Neuronal stem cell (in vitro differentiated cells): Measurements from ENCODE around the gene HOXC11.

ENCODE experiments used
- DNase-seq: peaks from one replicate; pipeline ENCODE4 v3.0.0-alpha.2; 2013; ENCODE audit warnings: low spot score
- H2AFZ ChIP-seq: one replicate; pipeline ENCODE4 v1.6.1; 2013; ENCODE audit warnings: mild to moderate bottlenecking, low read length, inconsistent platforms
- H2AK5ac ChIP-seq: 2 replicates; pipeline ENCODE4 v1.6.1; 2013; ENCODE audit warnings: low read depth, mild to moderate bottlenecking, inconsistent platforms, low read length, moderate library complexity, mixed read lengths
- H2BK120ac ChIP-seq: 2 replicates; pipeline ENCODE4 v1.6.1; 2013; ENCODE audit warnings: low read depth, mild to moderate bottlenecking, inconsistent platforms, low read length, moderate library complexity, mixed read lengths
- H2BK12ac ChIP-seq: one replicate; pipeline ENCODE4 v1.6.1; 2013; ENCODE audit warnings: low read length, inconsistent platforms
- H2BK15ac ChIP-seq: 2 replicates; pipeline ENCODE4 v1.6.1; 2013; ENCODE audit warnings: mild to moderate bottlenecking, low read length, inconsistent platforms, mixed read lengths
- H2BK5ac ChIP-seq: one replicate; pipeline ENCODE4 v1.6.1; 2013; ENCODE audit warnings: inconsistent platforms, mild to moderate bottlenecking, low read length, moderate library complexity
- H3K14ac ChIP-seq: one replicate; pipeline ENCODE4 v1.6.1; 2013; ENCODE audit warnings: low read length, inconsistent platforms
- H3K18ac ChIP-seq: 2 replicates; pipeline ENCODE4 v1.6.1; 2013; ENCODE audit warnings: low read length, inconsistent platforms
- H3K23ac ChIP-seq: 2 replicates; pipeline ENCODE4 v1.6.1; 2013; ENCODE audit warnings: low read depth, mild to moderate bottlenecking, mixed read lengths, low read length, inconsistent platforms; ENCODE audit not compliant: poor library complexity
- H3K27ac ChIP-seq: replicated peaks from 3 replicates; pipeline ENCODE4 v1.5.1; 2013; ENCODE audit warnings: low read length, inconsistent platforms
- H3K27me3 ChIP-seq, 3 experiments: 2 replicates each; pipeline ENCODE4 v1.6.1; 2013; ENCODE audit warnings: low read length in 3 of 3, mild to moderate bottlenecking in 2 of 3, inconsistent platforms in 1 of 3, low read depth in 1 of 3, mixed read lengths in 1 of 3, moderate library complexity in 1 of 3; ENCODE audit not compliant: control insufficient read depth in 3 of 3, insufficient read depth in 3 of 3
- H3K36me3 ChIP-seq, 2 donors: replicated peaks in 1 of 2; 2 replicates each; pipeline ENCODE4 v1.6.1; 2013; ENCODE audit warnings: low read length in 2 of 2; ENCODE audit not compliant: control insufficient read depth in 2 of 2, insufficient read depth in 2 of 2
- H3K4ac ChIP-seq: 2 replicates; pipeline ENCODE4 v1.6.1; 2013; ENCODE audit warnings: inconsistent platforms, mild to moderate bottlenecking, low read length, moderate library complexity
- H3K4me1 ChIP-seq, 2 donors: 1 replicate in 1 of 2; 2 replicates in 1 of 2; pipeline ENCODE4 v1.6.1; 2013; ENCODE audit warnings: low read length in 2 of 2, low read depth in 1 of 2; ENCODE audit not compliant: control insufficient read depth in 2 of 2, insufficient read depth in 1 of 2
- H3K4me2 ChIP-seq: one replicate; pipeline ENCODE4 v1.6.1; 2013; ENCODE audit warnings: mild to moderate bottlenecking, low read length, inconsistent platforms; ENCODE audit not compliant: insufficient read depth, poor library complexity, severe bottlenecking
- H3K4me3 ChIP-seq, 2 donors: 2 replicates each; pipeline ENCODE4 v1.5.1; 2013; ENCODE audit warnings: low read length in 2 of 2, mild to moderate bottlenecking in 2 of 2, inconsistent platforms in 1 of 2, moderate library complexity in 1 of 2
- H3K79me1 ChIP-seq: one replicate; pipeline ENCODE4 v1.6.1; 2013; ENCODE audit warnings: low read depth, mild to moderate bottlenecking, inconsistent platforms, low read length, moderate library complexity
- H3K9ac ChIP-seq: one replicate; pipeline ENCODE4 v1.6.1; 2013; ENCODE audit warnings: mild to moderate bottlenecking, low read depth, low read length, inconsistent platforms; ENCODE audit not compliant: poor library complexity
- H3K9me3 ChIP-seq, 2 donors: replicated peaks in 1 of 2; 2 replicates each; pipeline versions ENCODE3 to v1.6.1; 2013; ENCODE audit warnings: low read length in 2 of 2, mild to moderate bottlenecking in 2 of 2, inconsistent platforms in 1 of 2, low read depth in 1 of 2, mixed read lengths in 1 of 2, moderate library complexity in 1 of 2; ENCODE audit not compliant: control insufficient read depth in 2 of 2, insufficient read depth in 1 of 2
- H4K8ac ChIP-seq: one replicate; pipeline ENCODE4 v1.6.1; 2013; ENCODE audit warnings: low read depth, mild to moderate bottlenecking, inconsistent platforms, low read length, moderate library complexity
- H4K91ac ChIP-seq: one replicate; pipeline ENCODE4 v1.6.1; 2013; ENCODE audit warnings: low read length, low read depth, mild to moderate bottlenecking, inconsistent platforms; ENCODE audit not compliant: poor library complexity
- WGBS, 2 donors: extraction: QIAGEN DNeasy Blood & Tissue Kit; methylation state at CpG; one replicate each; pipeline ENCODE4 v1.1.7; 2013; ENCODE audit warnings: missing lambda C conversion rate in 2 of 2, mixed read lengths in 1 of 2; ENCODE audit not compliant: insufficient read length in 2 of 2, insufficient replicate concordance in 1 of 2; ENCODE audit errors: extremely low coverage in 2 of 2; 5-methylcytosine and 5-hydroxymethylcytosine counted together

Gene HOXC11

GRCh38 chr12:53975064-53975471, 2.1 kb downstream of the HOXC11 start:
- no peak overlapping the region for H2BK12ac ChIP-seq
- no peak overlapping the region for H3K9ac ChIP-seq
- H2AFZ ChIP-seq: peak overlapping the region; percentile 61
- no peak overlapping the region for H3K4me3 ChIP-seq
- H2BK120ac ChIP-seq: no peak overlapping the region
- H3K9me3 ChIP-seq: peaks cover 0 to 18% of the 10 kb centered on the region in 2 donors
- H3K27me3 ChIP-seq: peaks cover 58 to 99% (median 99%) of the 10 kb centered on the region in 3 experiments
- no CpG with 5 or more reads among the region's 25 CpGs for WGBS, 2 donors
- H2BK15ac ChIP-seq: no peak overlapping the region
- DNase-seq: no peak
- H3K18ac ChIP-seq: no peak overlapping the region
- H3K4me1 ChIP-seq: no peaks in the 10 kb centered on the region
- H4K8ac ChIP-seq: no peak overlapping the region
- no peak overlapping the region for H4K91ac ChIP-seq
- no peak overlapping the region for H3K23ac ChIP-seq
- H3K14ac ChIP-seq: no peak overlapping the region
- no peaks in the 10 kb centered on the region for H3K36me3 ChIP-seq
- no peak overlapping the region for H3K4ac ChIP-seq
- no peak overlapping the region for H3K27ac ChIP-seq
- no peak overlapping the region for H2BK5ac ChIP-seq
- no peak overlapping the region for H2AK5ac ChIP-seq
- no peak overlapping the region for H3K4me2 ChIP-seq
- no peaks in the 10 kb centered on the region for H3K79me1 ChIP-seq

GRCh38 chr12:53975479-53976152, 2.7 kb downstream of the HOXC11 start:
- H3K4ac ChIP-seq: no peak overlapping the region
- no peak overlapping the region for H3K4me3 ChIP-seq
- H3K27me3 ChIP-seq: peaks cover 57 to 99% (median 97%) of the 10 kb centered on the region in 3 experiments

GRCh38 chr12:53976172-53976822, 3.4 kb downstream of the HOXC11 start:
- no peak overlapping the region for H2BK120ac ChIP-seq
- H3K27me3 ChIP-seq: peaks cover 53 to 99% (median 97%) of the 10 kb centered on the region in 3 experiments
- H3K14ac ChIP-seq: no peak overlapping the region
- H4K8ac ChIP-seq: no peak overlapping the region
- H3K18ac ChIP-seq: no peak overlapping the region
- H2AFZ ChIP-seq: no peak overlapping the region
- no peak overlapping the region for H2BK15ac ChIP-seq
- H3K4ac ChIP-seq: no peak overlapping the region
- no peaks in the 10 kb centered on the region for H3K79me1 ChIP-seq
- peaks cover 0 to 15% of the 10 kb centered on the region in 2 donors for H3K9me3 ChIP-seq
- H3K23ac ChIP-seq: peak overlapping the region; percentile 46
- H2BK12ac ChIP-seq: no peak overlapping the region
- no CpG with 5 or more reads among the region's 21 CpGs for WGBS, 2 donors
- no peak overlapping the region for H4K91ac ChIP-seq
- H3K9ac ChIP-seq: no peak overlapping the region
- H3K4me1 ChIP-seq: no peaks in the 10 kb centered on the region
- H3K4me2 ChIP-seq: no peak overlapping the region
- no peak overlapping the region for H2AK5ac ChIP-seq
- no peak overlapping the region for H2BK5ac ChIP-seq
- no peak overlapping the region for H3K27ac ChIP-seq
- H3K4me3 ChIP-seq: no peak overlapping the region
- H3K36me3 ChIP-seq: no peaks in the 10 kb centered on the region
- no peak for DNase-seq

More at GRCh38 chr12:53975479-53976152, 2.7 kb downstream of the HOXC11 start:
- Histone ChIP-seq H3K36me3 (no peaks in the 10 kb centered on the region), H2BK120ac (no peak overlapping the region), H3K23ac (peak overlapping the region; percentile 55), H4K91ac (no peak overlapping the region), H2BK15ac (no peak overlapping the region), H3K18ac (peak overlapping the region; percentile 16), H3K9me3 (peaks cover 0 to 18% of the 10 kb centered on the region in 2 donors), H3K14ac (no peak overlapping the region), H3K4me2 (no peak overlapping the region), H3K4me1 (no peaks in the 10 kb centered on the region), H3K27ac (no peak overlapping the region), H2AFZ (no peak overlapping the region), H2BK12ac (no peak overlapping the region), H3K79me1 (no peaks in the 10 kb centered on the region), H3K9ac (no peak overlapping the region), H4K8ac (no peak overlapping the region), H2BK5ac (no peak overlapping the region), H2AK5ac (no peak overlapping the region)
- DNase-seq: no peak
- WGBS, 2 donors: no CpG with 5 or more reads among the region's 31 CpGs

GRCh38 chr12:53976823-53977595, 4.1 kb downstream of the HOXC11 start:
- H3K4me1 ChIP-seq: no peaks in the 10 kb centered on the region

More at GRCh38 chr12:53976823-53977595, 4.1 kb downstream of the HOXC11 start:
- no peak for DNase-seq
- Histone ChIP-seq H3K36me3 (no peaks in the 10 kb centered on the region), H3K4me2 (no peak overlapping the region), H2BK15ac (no peak overlapping the region), H4K8ac (no peak overlapping the region), H3K23ac (no peak overlapping the region), H3K4ac (no peak overlapping the region), H3K27me3 (peaks cover 53 to 99% (median 97%) of the 10 kb centered on the region in 3 experiments), H2AFZ (no peak overlapping the region), H2BK120ac (no peak overlapping the region), H4K91ac (no peak overlapping the region), H3K9me3 (peaks cover 0 to 18% of the 10 kb centered on the region in 2 donors), H3K4me3 (no peak overlapping the region), H2BK12ac (no peak overlapping the region), H3K18ac (no peak overlapping the region), H3K14ac (no peak overlapping the region), H2BK5ac (no peak overlapping the region), H3K9ac (no peak overlapping the region), H2AK5ac (no peak overlapping the region), H3K27ac (no peak overlapping the region), H3K79me1 (no peaks in the 10 kb centered on the region)
- WGBS, 2 donors: no CpG with 5 or more reads among the region's 9 CpGs
